ENCODE data around the gene CRBN. TPM values are rescaled to one million over a fixed set of nuclear protein-coding genes. Genes with fewer than 3 reads are reported as not detected.

CRBN gene
- total and polyA plus RNA-seq, 2 of the 13 experiments (the other 11 are each of a cell fraction or from before 2014, with no cell fraction given): 30.8 to 36.1 TPM

- Histone ChIP-seq H3K27ac (ENCODE audit: extremely low read length, insufficient read depth, low read length) (no peak overlapping the region), H4K20me1 (ENCODE audit: insufficient read depth, low read length) (no peaks in the 10 kb centered on the region), H3K4me2 (ENCODE audit: low read depth, low read length) (no peak overlapping the region), H3K79me2 (ENCODE audit: insufficient read depth, low read length) (no peaks in the 10 kb centered on the region), H3K4me1 (ENCODE audit: insufficient read depth, low read length) (no peaks in the 10 kb centered on the region), H2AFZ (ENCODE audit: low read length) (no peak overlapping the region), H3K36me3 (replicated peaks in 1 of 2; ENCODE audit: control insufficient read depth in 1 of 2, insufficient read depth in 2 of 2, low read length in 2 of 2) (no peaks in the 10 kb centered on the region), H3K9ac (ENCODE audit: insufficient read depth, low read depth, low read length) (no peak overlapping the region), H3K27me3 (ENCODE audit: control insufficient read depth in 1 of 2, insufficient read depth in 2 of 2, low read length in 2 of 2) (peaks cover 0 to 1% of the 10 kb centered on the region in 2 experiments; a peak in 1 of 5 replicates), H3K9me3 (ENCODE audit: low read length) (no peaks in the 10 kb centered on the region), H3K4me3 (replicated peaks in 1 of 3; ENCODE audit: insufficient read depth in 1 of 3, low read depth in 2 of 3, low read length in 3 of 3) (no peak overlapping the region)
- intact Hi-C loops (cut with micrococcal nuclease; ENCODE audit: unreplicated experiment) (no loop called here), in situ Hi-C loops (cut with HindIII; ENCODE audit: extremely low pct_ligation_motif_present, low pct_unique_long_range_greater_than_20kb) (loop anchor here (5.0 kb wide), 1 partner anchor 1093 kb away; no protein-coding TSS in a partner anchor)
- ChIA-PET POLR2A (no interaction called here), CTCF (ENCODE audit: low intra/inter-chr PET ratio, low total read pairs) (interaction anchor here (2.4 kb wide), 1 partner anchor 799 kb away, joined by 14 read pairs; no protein-coding TSS in a partner anchor)
- TF ChIP-seq SRSF9 (IDR thresholded peaks at IDR 0.05; ENCODE audit: borderline replicate concordance, insufficient read depth, low read depth, low read length, poor library complexity, severe bottlenecking) (no peak), HCFC1 (IDR thresholded peaks at IDR 0.05; ENCODE audit: low read depth, low read length) (no peak), ZNF407 (CRISPR knock-in tag; IDR thresholded peaks at IDR 0.05; ENCODE audit: not compliant biosample characterization) (no peak), ZNF777 (CRISPR knock-in tag; IDR thresholded peaks at IDR 0.05) (no peak), E2F5 (CRISPR knock-in tag; conservative IDR thresholded peaks at IDR 0.05) (no peak), EED (CRISPR knock-in tag; IDR thresholded peaks at IDR 0.05) (no peak)
- no peak for ATAC-seq
- no TSS peak for BruUV-seq (replicated peaks)
- DNase-seq (ENCODE audit: low spot score): no peak
- no peak for FAIRE-seq
- WGBS (ENCODE audit: low lambda C conversion rate): 0% methylated on average over 1 of the region's 2 CpGs
These were observed 19.8 kb upstream of the CRBN start for GRCh38 chr3:3199306-3199705.

Data from HepG2 (cell line).